ENCODE results near the gene LLCFC1.

LLCFC1 gene

GRCh38 chr7:142957723-142958122, 18.4 kb downstream of the LLCFC1 start:
- H3K23ac ChIP-seq (ENCODE audit: low read length): no peak overlapping the region
- H2AFZ ChIP-seq (ENCODE audit: insufficient read depth, low read length, poor library complexity): no peak overlapping the region
- H3K27me3 ChIP-seq (ENCODE audit: insufficient read depth, low read length): no peaks in the 10 kb centered on the region
- no peak overlapping the region for H4K12ac ChIP-seq (ENCODE audit: low read depth, low read length)
- no peaks in the 10 kb centered on the region for H3K36me3 ChIP-seq (ENCODE audit: control insufficient read depth in 1 of 2, insufficient read depth in 2 of 2, low read length in 2 of 2)
- H3K4me1 ChIP-seq (ENCODE audit: control insufficient read depth in 1 of 2, insufficient read depth in 2 of 2, low read length in 2 of 2): peaks cover 10 to 11% of the 10 kb centered on the region in 2 experiments
- H4K91ac ChIP-seq (ENCODE audit: low read depth, low read length): no peak overlapping the region
- H3K9me3 ChIP-seq (ENCODE audit: insufficient read depth, low read depth, low read length): peaks cover 8% of the 10 kb centered on the region
- no peak overlapping the region for H3K18ac ChIP-seq (ENCODE audit: low read length)
- peak overlapping the region; percentile 23 for H3K4me2 ChIP-seq (ENCODE audit: low read length)
- H2BK120ac ChIP-seq (ENCODE audit: insufficient read depth, low read length, poor library complexity): no peak overlapping the region
- H3K4me3 ChIP-seq (ENCODE audit: low read depth, low read length): no peak overlapping the region
- H3K79me2 ChIP-seq (ENCODE audit: control insufficient read depth, insufficient read depth, low read length, poor library complexity): no peaks in the 10 kb centered on the region
- H3K14ac ChIP-seq (ENCODE audit: low read length): no peak overlapping the region
- H2AK5ac ChIP-seq (ENCODE audit: low read length): no peak overlapping the region
- H3K79me1 ChIP-seq (ENCODE audit: low read length): peaks cover 6% of the 10 kb centered on the region
- peak overlapping the region; percentile 58 for H3K27ac ChIP-seq (ENCODE audit: low read depth, low read length)
- no peak overlapping the region for H3K4ac ChIP-seq (ENCODE audit: low read depth, low read length)
- H3K9ac ChIP-seq (ENCODE audit: low read length): no peak overlapping the region
- no peak overlapping the region for H2BK12ac ChIP-seq (ENCODE audit: low read length)
- peak in 1 of 2 donors; percentile 18 for DNase-seq
- H2BK5ac ChIP-seq (ENCODE audit: low read depth, low read length, poor library complexity): no peak overlapping the region
- H4K8ac ChIP-seq (ENCODE audit: low read depth, low read length): no peak overlapping the region
- no CpG with 5 or more reads among the region's 8 CpGs for WGBS (ENCODE audit: extremely low coverage, insufficient coverage, insufficient read length)

DNA sequence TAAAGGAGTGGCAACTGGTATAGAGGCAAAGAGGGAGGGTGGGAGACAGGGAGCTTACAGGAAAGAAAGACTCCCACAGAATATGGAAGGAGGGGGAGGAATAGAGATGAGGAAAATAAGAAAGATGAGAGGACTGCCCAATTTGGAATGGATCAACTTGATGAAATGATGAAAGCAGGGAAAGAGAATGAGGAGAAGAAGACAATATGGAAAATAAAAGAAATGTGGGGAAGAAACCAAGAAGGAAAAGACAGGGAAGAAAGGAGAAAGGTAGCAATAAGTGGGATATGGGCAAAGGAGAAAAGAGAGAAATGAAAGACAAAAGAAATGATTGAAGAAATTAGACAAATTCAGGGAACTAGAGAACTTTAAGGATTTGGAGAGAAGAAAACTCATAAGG, 19.9 kb downstream of the LLCFC1 start:
- H3K27me3 ChIP-seq (ENCODE audit: insufficient read depth, low read length): no peaks in the 10 kb centered on the region
- H3K23ac ChIP-seq (ENCODE audit: low read length): no peak overlapping the region
- no peak for DNase-seq
- H3K4me2 ChIP-seq (ENCODE audit: low read length): no peak overlapping the region
- H3K4me1 ChIP-seq (ENCODE audit: control insufficient read depth in 1 of 2, insufficient read depth in 2 of 2, low read length in 2 of 2): peaks cover 10 to 11% of the 10 kb centered on the region in 2 experiments
- H2BK12ac ChIP-seq (ENCODE audit: low read length): no peak overlapping the region
- no peak overlapping the region for H3K9ac ChIP-seq (ENCODE audit: low read length)
- no peak overlapping the region for H3K14ac ChIP-seq (ENCODE audit: low read length)
- H3K18ac ChIP-seq (ENCODE audit: low read length): no peak overlapping the region
- H3K79me2 ChIP-seq (ENCODE audit: control insufficient read depth, insufficient read depth, low read length, poor library complexity): no peaks in the 10 kb centered on the region
- H4K91ac ChIP-seq (ENCODE audit: low read depth, low read length): no peak overlapping the region
- H4K12ac ChIP-seq (ENCODE audit: low read depth, low read length): no peak overlapping the region
- H2BK5ac ChIP-seq (ENCODE audit: low read depth, low read length, poor library complexity): no peak overlapping the region
- H3K9me3 ChIP-seq (ENCODE audit: insufficient read depth, low read depth, low read length): peaks cover 1% of the 10 kb centered on the region
- no peaks in the 10 kb centered on the region for H3K36me3 ChIP-seq (ENCODE audit: control insufficient read depth in 1 of 2, insufficient read depth in 2 of 2, low read length in 2 of 2)
- H3K4me3 ChIP-seq (ENCODE audit: low read depth, low read length): no peak overlapping the region
- H2BK120ac ChIP-seq (ENCODE audit: insufficient read depth, low read length, poor library complexity): no peak overlapping the region
- H2AK5ac ChIP-seq (ENCODE audit: low read length): no peak overlapping the region
- no peak overlapping the region for H3K27ac ChIP-seq (ENCODE audit: low read depth, low read length)
- H2AFZ ChIP-seq (ENCODE audit: insufficient read depth, low read length, poor library complexity): no peak overlapping the region
- no peak overlapping the region for H4K8ac ChIP-seq (ENCODE audit: low read depth, low read length)
- no peak overlapping the region for H3K4ac ChIP-seq (ENCODE audit: low read depth, low read length)
- peaks cover 6% of the 10 kb centered on the region for H3K79me1 ChIP-seq (ENCODE audit: low read length)

DNA sequence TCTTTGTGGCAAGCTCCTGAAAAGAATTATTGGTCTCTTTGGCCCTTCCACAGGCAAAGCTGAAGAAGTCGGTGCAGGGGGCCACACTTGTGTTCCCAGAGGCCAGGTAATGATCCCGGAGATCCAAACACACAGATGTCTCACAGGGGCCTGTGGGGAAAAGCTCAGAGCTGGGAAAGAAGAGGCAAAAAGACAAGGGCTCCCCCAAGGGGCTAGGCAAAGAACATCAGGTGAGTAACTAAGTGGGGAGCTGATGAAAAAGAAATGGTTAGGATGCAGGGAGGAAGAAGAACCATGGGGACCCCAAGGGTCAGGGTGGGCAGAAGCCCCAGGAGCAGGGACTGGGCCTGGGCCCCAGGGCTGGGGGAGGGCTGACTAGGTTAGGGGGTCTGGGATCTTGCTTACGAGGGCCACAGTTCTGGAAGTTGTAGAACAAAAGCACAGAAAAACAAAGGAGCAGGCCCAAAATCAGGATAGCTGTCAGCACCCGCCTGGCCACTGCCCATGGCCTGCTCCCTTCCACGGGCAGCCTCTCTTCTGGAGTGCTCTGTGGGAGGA, 21.8 kb downstream of the LLCFC1 start:
- Histone ChIP-seq H3K79me2 (ENCODE audit: control insufficient read depth, insufficient read depth, low read length, poor library complexity) (no peaks in the 10 kb centered on the region), H2BK5ac (ENCODE audit: low read depth, low read length, poor library complexity) (no peak overlapping the region), H3K4me1 (ENCODE audit: control insufficient read depth in 1 of 2, insufficient read depth in 2 of 2, low read length in 2 of 2) (peaks cover 10 to 11% of the 10 kb centered on the region in 2 experiments), H3K27ac (ENCODE audit: low read depth, low read length) (no peak overlapping the region), H3K36me3 (ENCODE audit: control insufficient read depth in 1 of 2, insufficient read depth in 2 of 2, low read length in 2 of 2) (no peaks in the 10 kb centered on the region), H3K14ac (ENCODE audit: low read length) (no peak overlapping the region), H4K91ac (ENCODE audit: low read depth, low read length) (no peak overlapping the region), H3K4me3 (ENCODE audit: low read depth, low read length) (no peak overlapping the region), H3K18ac (ENCODE audit: low read length) (no peak overlapping the region), H2AFZ (ENCODE audit: insufficient read depth, low read length, poor library complexity) (no peak overlapping the region), H3K4ac (ENCODE audit: low read depth, low read length) (no peak overlapping the region), H3K23ac (ENCODE audit: low read length) (no peak overlapping the region), H3K27me3 (ENCODE audit: insufficient read depth, low read length) (no peaks in the 10 kb centered on the region), H2BK12ac (ENCODE audit: low read length) (no peak overlapping the region), H4K8ac (ENCODE audit: low read depth, low read length) (no peak overlapping the region), H2BK120ac (ENCODE audit: insufficient read depth, low read length, poor library complexity) (no peak overlapping the region), H3K9me3 (ENCODE audit: insufficient read depth, low read depth, low read length) (no peaks in the 10 kb centered on the region), H2AK5ac (ENCODE audit: low read length) (no peak overlapping the region), H4K12ac (ENCODE audit: low read depth, low read length) (no peak overlapping the region), H3K4me2 (ENCODE audit: low read length) (no peak overlapping the region), H3K79me1 (ENCODE audit: low read length) (peaks cover 6% of the 10 kb centered on the region), H3K9ac (ENCODE audit: low read length) (no peak overlapping the region)
- WGBS (ENCODE audit: extremely low coverage, insufficient coverage, insufficient read length): no CpG with 5 or more reads among the region's 5 CpGs
- no peak for DNase-seq

- no peak overlapping the region for H4K91ac ChIP-seq (ENCODE audit: low read depth, low read length)
- no peak overlapping the region for H4K12ac ChIP-seq (ENCODE audit: low read depth, low read length)
- H3K18ac ChIP-seq (ENCODE audit: low read length): no peak overlapping the region
- H3K4ac ChIP-seq (ENCODE audit: low read depth, low read length): no peak overlapping the region
- H3K27me3 ChIP-seq (ENCODE audit: insufficient read depth, low read length): no peaks in the 10 kb centered on the region
- H3K27ac ChIP-seq (ENCODE audit: low read depth, low read length): no peak overlapping the region
- H4K8ac ChIP-seq (ENCODE audit: low read depth, low read length): no peak overlapping the region
- no peaks in the 10 kb centered on the region for H3K9me3 ChIP-seq (ENCODE audit: insufficient read depth, low read depth, low read length)
- no peak overlapping the region for H2BK5ac ChIP-seq (ENCODE audit: low read depth, low read length, poor library complexity)
- no peak overlapping the region for H2AK5ac ChIP-seq (ENCODE audit: low read length)
- no peak overlapping the region for H3K9ac ChIP-seq (ENCODE audit: low read length)
- H3K36me3 ChIP-seq (ENCODE audit: control insufficient read depth in 1 of 2, insufficient read depth in 2 of 2, low read length in 2 of 2): no peaks in the 10 kb centered on the region
- no peaks in the 10 kb centered on the region for H3K79me2 ChIP-seq (ENCODE audit: control insufficient read depth, insufficient read depth, low read length, poor library complexity)
- H3K4me1 ChIP-seq (ENCODE audit: control insufficient read depth in 1 of 2, insufficient read depth in 2 of 2, low read length in 2 of 2): peaks cover 7 to 8% of the 10 kb centered on the region in 2 experiments
- no peak overlapping the region for H3K14ac ChIP-seq (ENCODE audit: low read length)
- no peak overlapping the region for H3K4me2 ChIP-seq (ENCODE audit: low read length)
- no peak overlapping the region for H3K23ac ChIP-seq (ENCODE audit: low read length)
- no peak overlapping the region for H3K4me3 ChIP-seq (ENCODE audit: low read depth, low read length)
- H3K79me1 ChIP-seq (ENCODE audit: low read length): peaks cover 3% of the 10 kb centered on the region
- H2BK120ac ChIP-seq (ENCODE audit: insufficient read depth, low read length, poor library complexity): no peak overlapping the region
- no peak overlapping the region for H2BK12ac ChIP-seq (ENCODE audit: low read length)
- no CpG with 5 or more reads among the region's 4 CpGs for WGBS (ENCODE audit: extremely low coverage, insufficient coverage, insufficient read length)
- no peak overlapping the region for H2AFZ ChIP-seq (ENCODE audit: insufficient read depth, low read length, poor library complexity)
- no peak for DNase-seq
Observed at GRCh38 chr7:142961595-142961972, 22.3 kb downstream of the LLCFC1 start.
